ENCODE measurements around the gene STAM2.

STAM2 gene

DNA sequence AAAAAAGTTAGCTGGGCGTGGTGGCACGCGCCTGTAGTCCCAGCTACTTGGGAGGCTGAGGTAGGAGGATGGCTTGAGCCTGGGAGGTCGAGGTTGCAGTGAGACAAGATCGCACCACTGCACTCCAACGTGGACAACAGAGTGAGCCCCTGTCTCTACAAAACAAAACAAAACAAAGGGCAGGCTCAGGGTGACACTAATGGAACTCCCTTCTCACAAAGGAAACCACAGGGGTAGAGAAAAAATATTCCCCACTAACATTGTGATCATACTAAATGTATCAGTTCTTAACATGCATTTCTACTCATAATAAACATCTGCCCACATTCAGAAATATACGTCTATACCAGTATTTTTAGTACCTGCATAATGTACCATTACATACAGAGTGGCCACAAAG lies 21.1 kb downstream of the STAM2 start:
- Histone ChIP-seq H3K27me3 (no peaks in the 10 kb centered on the region), H3K36me3 (no peaks in the 10 kb centered on the region), H3K4me3 (ENCODE audit: low read depth, low read length) (no peak overlapping the region), H3K9me3 (no peaks in the 10 kb centered on the region), H3K4me1 (no peaks in the 10 kb centered on the region)
- TF ChIP-seq CTCF (IDR thresholded peaks at IDR 0.05; ENCODE audit: low read depth, low read length) = no peak
- no peak for DNase-seq

GRCh38 chr2:152134488-152135280 lies 40.9 kb downstream of the STAM2 start:
- H3K4me1 ChIP-seq = no peaks in the 10 kb centered on the region
- H3K36me3 ChIP-seq = no peaks in the 10 kb centered on the region
- no peak for DNase-seq
- no peak for TF ChIP-seq CTCF (IDR thresholded peaks at IDR 0.05; ENCODE audit: low read depth, low read length)
- H3K4me3 ChIP-seq (ENCODE audit: low read depth, low read length) = no peak overlapping the region
- no peaks in the 10 kb centered on the region for H3K27me3 ChIP-seq
- no peaks in the 10 kb centered on the region for H3K9me3 ChIP-seq

- no peaks in the 10 kb centered on the region for H3K4me1 ChIP-seq
- H3K27me3 ChIP-seq = no peaks in the 10 kb centered on the region
- H3K9me3 ChIP-seq = no peaks in the 10 kb centered on the region
- H3K36me3 ChIP-seq = no peaks in the 10 kb centered on the region
- DNase-seq = no peak
- no peak for TF ChIP-seq CTCF (IDR thresholded peaks at IDR 0.05; ENCODE audit: low read depth, low read length)
- no peak overlapping the region for H3K4me3 ChIP-seq (ENCODE audit: low read depth, low read length)
Observed at GRCh38 chr2:152132306-152132705, 43.3 kb downstream of the STAM2 start.

GRCh38 chr2:152127628-152128027 lies 47.9 kb downstream of the STAM2 start:
- no peak for TF ChIP-seq CTCF (IDR thresholded peaks at IDR 0.05; ENCODE audit: low read depth, low read length)
- Histone ChIP-seq H3K4me3 (ENCODE audit: low read depth, low read length) (no peak overlapping the region), H3K36me3 (no peaks in the 10 kb centered on the region), H3K9me3 (no peaks in the 10 kb centered on the region), H3K27me3 (no peaks in the 10 kb centered on the region), H3K4me1 (no peaks in the 10 kb centered on the region)
- no peak for DNase-seq

GRCh38 chr2:152126664-152127063 lies 48.9 kb downstream of the STAM2 start:
- DNase-seq = peak; percentile 2
- Histone ChIP-seq H3K4me1 (no peaks in the 10 kb centered on the region), H3K9me3 (no peaks in the 10 kb centered on the region), H3K36me3 (no peaks in the 10 kb centered on the region), H3K4me3 (ENCODE audit: low read depth, low read length) (no peak overlapping the region), H3K27me3 (no peaks in the 10 kb centered on the region)
- no peak for TF ChIP-seq CTCF (IDR thresholded peaks at IDR 0.05; ENCODE audit: low read depth, low read length)

- H3K4me3 ChIP-seq (ENCODE audit: low read depth, low read length) = no peak overlapping the region
- no peaks in the 10 kb centered on the region for H3K27me3 ChIP-seq
- TF ChIP-seq CTCF (IDR thresholded peaks at IDR 0.05; ENCODE audit: low read depth, low read length) = no peak
- no peaks in the 10 kb centered on the region for H3K9me3 ChIP-seq
- no peak for DNase-seq
- no peaks in the 10 kb centered on the region for H3K36me3 ChIP-seq
- H3K4me1 ChIP-seq = no peaks in the 10 kb centered on the region
Observed at GRCh38 chr2:152122161-152122560, 53.4 kb downstream of the STAM2 start.
